Activated T-cell treated with anti-CD3 and anti-CD28 coated beads, Interleukin-2, amount 50 U/mL, for 4 hours (primary cell): ENCODE results near the gene SLC34A3. TPM values are rescaled to one million over a fixed set of nuclear protein-coding genes. Genes with fewer than 3 reads are reported as not detected.
"Not testable (repeated sequence)": the region's sequence is repeated elsewhere in the genome, so short reads cannot be mapped to it uniquely, and the experiment has no call there.

Source experiments
- ATAC-seq, 2 donors: fragments of 200-7000 bp; cut with Tn5 transposase; one replicate each; pipeline ENCODE4 v1.10.0; 2021
- DNase-seq: peaks from one replicate; pipeline ENCODE4 v3.0.0-alpha.2; 2020
- H3K27me3 Mint-ChIP-seq: one replicate; pipeline ENCODE4 v1.8.0; 2021; ENCODE audit warnings: low read depth, mixed read lengths
- H3K36me3 Mint-ChIP-seq: one replicate; pipeline ENCODE4 v1.8.0; 2022; ENCODE audit warnings: mixed read lengths; ENCODE audit not compliant: insufficient read depth
- H3K4me1 Mint-ChIP-seq: one replicate; pipeline ENCODE4 v1.8.0; 2021; ENCODE audit warnings: low read depth, mixed read lengths
- H3K4me3 Mint-ChIP-seq: one replicate; pipeline ENCODE4 v1.8.0; 2021; ENCODE audit warnings: mild to moderate bottlenecking, moderate library complexity, mixed read lengths
- H3K9me3 Mint-ChIP-seq: one replicate; pipeline ENCODE4 v1.8.0; 2021; ENCODE audit warnings: mixed read lengths
- total RNA-seq, 3 donors: library from RNA; stranded (reverse); gene quantifications; one replicate each; pipeline ENCODE4 v1.2.1, GENCODE V29; 2021

The SLC34A3 gene
- total RNA-seq, 3 donors from 2014 or later, result not detected

- Mint-ChIP-seq H3K9me3 (no peaks in the 10 kb centered on the region), H3K4me3 (no peak overlapping the region), H3K36me3 (no peaks in the 10 kb centered on the region), H3K4me1 (peaks cover 13% of the 10 kb centered on the region), H3K27me3 (peaks cover 2% of the 10 kb centered on the region)
- ATAC-seq (no peak), DNase-seq (no peak)
Measured at GRCh38 chr9:137236936-137237421, 6.3 kb downstream of the SLC34A3 start.

DNA sequence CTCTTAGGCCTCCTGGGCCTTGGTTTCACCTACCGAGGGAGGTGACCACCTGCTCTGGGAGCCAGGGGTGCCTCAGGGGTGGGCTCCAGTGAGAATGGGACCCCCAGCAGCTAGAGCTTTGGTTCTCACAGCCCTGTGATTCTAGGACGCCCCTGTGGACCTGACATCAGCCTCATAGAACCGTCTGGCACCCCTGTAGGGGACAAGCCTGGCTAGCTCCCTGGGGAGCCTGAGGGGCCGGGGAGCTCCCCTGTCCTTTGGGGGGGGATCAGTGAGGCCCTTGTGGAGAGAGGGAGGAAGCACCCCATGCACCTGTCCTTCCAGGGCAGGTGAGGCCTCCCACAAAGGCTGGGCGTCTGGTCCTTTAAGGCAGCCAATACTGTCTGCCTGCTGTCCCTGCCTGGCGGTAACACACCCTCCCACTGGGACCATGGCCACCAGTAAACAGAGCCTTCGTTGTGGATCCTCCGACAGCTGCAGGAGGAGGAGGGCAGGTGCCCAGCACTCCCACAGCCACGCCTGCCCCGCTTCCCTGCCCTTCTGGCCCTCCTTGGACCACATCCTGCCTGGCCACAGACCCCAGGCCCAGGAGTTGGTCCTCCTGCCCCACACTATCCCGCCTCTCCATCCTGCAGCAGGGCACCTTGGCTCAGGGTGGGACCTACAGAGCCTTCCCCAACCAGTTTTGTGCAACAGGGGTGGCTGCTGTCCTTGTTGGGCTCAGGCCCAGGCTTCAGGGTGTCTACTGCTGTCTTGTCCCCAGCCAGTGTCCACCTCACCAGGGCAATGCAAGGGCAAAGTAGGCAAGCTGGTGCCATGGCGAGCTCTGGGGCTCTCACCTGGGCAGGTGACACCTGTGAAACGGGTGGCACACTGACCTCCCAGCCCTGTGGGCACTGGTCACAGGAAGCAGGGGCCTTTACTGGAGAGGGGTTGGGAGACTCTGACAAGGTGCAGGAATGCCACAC lies 7.3 kb downstream of the SLC34A3 start:
- no peak overlapping the region for H3K4me3 Mint-ChIP-seq
- DNase-seq (no peak), ATAC-seq (no peak)
- H3K36me3 Mint-ChIP-seq, result peaks cover 9% of the 10 kb centered on the region
- peaks cover 23% of the 10 kb centered on the region for H3K4me1 Mint-ChIP-seq
- no peaks in the 10 kb centered on the region for H3K9me3 Mint-ChIP-seq
- H3K27me3 Mint-ChIP-seq, result peaks cover 2% of the 10 kb centered on the region

GRCh38 chr9:137239541-137240200 lies 9.0 kb downstream of the SLC34A3 start:
- not testable (repeated sequence) for DNase-seq, H3K27me3 Mint-ChIP-seq, ATAC-seq, H3K9me3 Mint-ChIP-seq
- Mint-ChIP-seq H3K36me3 (peaks cover 12% of the 10 kb centered on the region), H3K4me1 (peaks cover 28% of the 10 kb centered on the region), H3K4me3 (peak overlapping the region; percentile 75)

DNA sequence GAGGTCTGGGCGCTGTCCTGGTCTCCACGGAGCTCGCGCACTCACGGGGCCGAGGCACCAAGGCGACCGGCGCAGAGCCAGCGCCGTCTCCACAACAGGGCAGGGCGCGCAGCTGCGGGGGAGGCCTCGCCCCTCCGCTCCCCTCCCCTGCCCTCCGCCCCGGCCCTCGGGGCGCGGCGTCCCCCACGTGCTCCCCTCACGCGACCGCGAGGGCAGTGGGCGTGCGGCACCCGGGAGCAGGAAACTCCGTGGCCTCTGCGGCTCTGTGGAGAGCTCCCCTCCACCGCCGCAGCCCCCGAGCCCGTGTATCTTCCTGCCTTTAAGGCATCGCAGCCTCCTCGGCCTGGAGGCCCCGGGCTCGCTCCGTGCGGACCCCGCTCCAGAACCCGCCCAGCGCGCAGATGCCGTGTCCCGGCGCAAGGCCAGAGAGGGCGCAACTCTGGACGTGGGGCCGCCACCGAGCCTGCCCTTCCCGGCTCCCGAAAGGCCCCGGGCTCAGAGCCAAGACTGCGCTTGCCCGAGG lies 9.7 kb downstream of the SLC34A3 start:
- Mint-ChIP-seq H3K9me3 (no peaks in the 10 kb centered on the region), H3K27me3 (no peaks in the 10 kb centered on the region), H3K4me1 (peaks cover 28% of the 10 kb centered on the region), H3K4me3 (peak overlapping the region; percentile 75), H3K36me3 (peaks cover 12% of the 10 kb centered on the region)
- DNase-seq (peak; percentile 64), ATAC-seq (peak; percentile 38 to 42)

DNA sequence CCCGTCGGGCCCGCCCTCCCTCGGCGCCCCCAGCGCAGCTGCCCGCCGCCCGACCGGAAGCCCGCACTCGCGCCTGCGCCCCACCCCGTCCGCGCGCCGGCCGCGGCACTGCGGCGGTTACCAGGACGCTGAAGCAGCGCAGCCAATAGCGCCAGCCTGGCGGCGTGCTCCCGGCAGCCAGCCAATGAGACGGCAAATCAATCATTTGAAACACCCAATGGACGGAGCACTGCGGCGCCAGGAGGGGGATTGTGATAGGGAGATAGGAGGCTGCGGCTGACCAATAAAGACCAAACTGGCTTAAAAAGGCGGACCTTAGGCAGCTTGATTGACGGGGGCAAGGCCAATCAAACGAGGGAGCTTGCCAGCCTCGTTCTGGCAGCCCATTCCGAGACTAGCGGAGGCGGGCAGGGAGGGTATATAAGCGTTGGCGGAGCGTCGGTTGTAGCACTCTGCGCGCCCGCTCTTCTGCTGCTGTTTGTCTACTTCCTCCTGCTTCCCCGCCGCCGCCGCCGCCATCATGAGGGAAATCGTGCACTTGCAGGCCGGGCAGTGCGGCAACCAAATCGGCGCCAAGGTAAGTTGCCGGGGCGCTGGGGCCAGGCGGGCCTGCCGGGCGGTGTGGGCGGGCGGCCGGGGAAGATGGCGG lies 10.3 kb downstream of the SLC34A3 start, which contains the start of gene TUBB4B:
TUBB4B (plus strand) TSS at position 447 of the 649 bp plus-strand sequence; CDS start at position 521, 74 bp downstream.
- H3K4me1 Mint-ChIP-seq, result peaks cover 28% of the 10 kb centered on the region
- H3K9me3 Mint-ChIP-seq, result no peaks in the 10 kb centered on the region
- peak within 1 kb of the TSS; percentile 89 for H3K4me3 Mint-ChIP-seq

GRCh38 chr9:137241490-137242268 lies 11.0 kb downstream of the SLC34A3 start:
- peak; percentile 42 to 46 for ATAC-seq
- Mint-ChIP-seq H3K27me3 (no peaks in the 10 kb centered on the region), H3K36me3 (peaks cover 12% of the 10 kb centered on the region), H3K4me3 (peak overlapping the region; percentile 89), H3K9me3 (no peaks in the 10 kb centered on the region), H3K4me1 (peaks cover 28% of the 10 kb centered on the region)
- DNase-seq, result peak; percentile 73

More for the DNA sequence above, 10.3 kb downstream of the SLC34A3 start, which contains the start of gene TUBB4B:
- DNase-seq (peak; percentile 96), ATAC-seq (peak; percentile 77 to 78)
- peaks cover 12% of the 10 kb centered on the region for H3K36me3 Mint-ChIP-seq
- no peaks in the 10 kb centered on the region for H3K27me3 Mint-ChIP-seq

GRCh38 chr9:137242269-137243203 lies 11.8 kb downstream of the SLC34A3 start:
- Mint-ChIP-seq H3K9me3 (no peaks in the 10 kb centered on the region), H3K4me1 (peaks cover 28% of the 10 kb centered on the region), H3K36me3 (peaks cover 12% of the 10 kb centered on the region), H3K4me3 (peak overlapping the region; percentile 87), H3K27me3 (no peaks in the 10 kb centered on the region)
- ATAC-seq (no peak), DNase-seq (no peak)

DNA sequence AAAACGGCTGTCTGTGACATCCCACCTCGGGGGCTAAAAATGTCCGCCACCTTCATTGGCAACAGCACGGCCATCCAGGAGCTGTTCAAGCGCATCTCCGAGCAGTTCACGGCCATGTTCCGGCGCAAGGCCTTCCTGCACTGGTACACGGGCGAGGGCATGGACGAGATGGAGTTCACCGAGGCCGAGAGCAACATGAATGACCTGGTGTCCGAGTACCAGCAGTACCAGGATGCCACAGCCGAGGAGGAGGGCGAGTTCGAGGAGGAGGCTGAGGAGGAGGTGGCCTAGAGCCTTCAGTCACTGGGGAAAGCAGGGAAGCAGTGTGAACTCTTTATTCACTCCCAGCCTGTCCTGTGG lies 12.5 kb downstream of the SLC34A3 start:
- ATAC-seq, H3K27me3 Mint-ChIP-seq, H3K9me3 Mint-ChIP-seq, DNase-seq: not testable (repeated sequence)
- H3K36me3 Mint-ChIP-seq, result peaks cover 12% of the 10 kb centered on the region
- peak overlapping the region; percentile 87 for H3K4me3 Mint-ChIP-seq
- peaks cover 27% of the 10 kb centered on the region for H3K4me1 Mint-ChIP-seq

GRCh38 chr9:137243626-137244485 lies 13.2 kb downstream of the SLC34A3 start:
- Mint-ChIP-seq H3K9me3 (no peaks in the 10 kb centered on the region), H3K36me3 (peaks cover 12% of the 10 kb centered on the region), H3K4me1 (peaks cover 23% of the 10 kb centered on the region), H3K27me3 (no peaks in the 10 kb centered on the region), H3K4me3 (peak overlapping the region; percentile 87)
- DNase-seq, result no peak
- ATAC-seq, result no peak

GRCh38 chr9:137244486-137245449 lies 14.1 kb downstream of the SLC34A3 start:
- H3K36me3 Mint-ChIP-seq, result peaks cover 12% of the 10 kb centered on the region

More at GRCh38 chr9:137244486-137245449, 14.1 kb downstream of the SLC34A3 start:
- Mint-ChIP-seq H3K9me3 (no peaks in the 10 kb centered on the region), H3K4me1 (peaks cover 16% of the 10 kb centered on the region), H3K27me3 (no peaks in the 10 kb centered on the region), H3K4me3 (no peak overlapping the region)
- ATAC-seq, result no peak
- no peak for DNase-seq
